Skin epidermis (tissue), 12 donors: ENCODE data around the gene SLC9A9.
"Not testable (repeated sequence)": the region's sequence is repeated elsewhere in the genome, so short reads cannot be mapped to it uniquely, and the experiment has no call there.

Source experiments
- H3K27ac ChIP-seq, 21 experiments: fragments of 200-600 bp; sonication (generic) in 11 of 21; one replicate each; pipeline ENCODE4 v1.5.0; 2020; ENCODE audit warnings: mild to moderate bottlenecking in 3 of 21, inconsistent platforms in 2 of 21, moderate library complexity in 2 of 21
- H3K4me3 ChIP-seq, 7 experiments: fragments of 200-600 bp; sonication (generic) in 2 of 7; one replicate each; pipeline ENCODE4 v1.5.0; 2020; ENCODE audit warnings: inconsistent platforms in 2 of 7, mild to moderate bottlenecking in 2 of 7, moderate library complexity in 1 of 7

SLC9A9 gene

GRCh38 chr3:143536817-143537535 is 311.3 kb downstream of the SLC9A9 start:
- Histone ChIP-seq H3K27ac (peak overlapping the region in 4 of 21 experiments; percentile 5 to 50 (median 36)), H3K4me3 (no peak overlapping the region)

GRCh38 chr3:143535994-143536784 is 312.1 kb downstream of the SLC9A9 start:
- Histone ChIP-seq H3K4me3 (no peak overlapping the region), H3K27ac (peak overlapping the region in 4 of 21 experiments; percentile 5 to 52 (median 34))

- H3K27ac ChIP-seq: no peak overlapping the region
- no peak overlapping the region for H3K4me3 ChIP-seq
These were observed 314.9 kb downstream of the SLC9A9 start for GRCh38 chr3:143533391-143533790.

- H3K4me3 ChIP-seq: no peak overlapping the region
- H3K27ac ChIP-seq: no peak overlapping the region
These were observed 316.2 kb downstream of the SLC9A9 start for GRCh38 chr3:143532091-143532490.

GRCh38 chr3:143531101-143531500 is 317.2 kb downstream of the SLC9A9 start:
- no peak overlapping the region for H3K4me3 ChIP-seq
- no peak overlapping the region for H3K27ac ChIP-seq

GRCh38 chr3:143529798-143530197 is 318.5 kb downstream of the SLC9A9 start:
- no peak overlapping the region for H3K27ac ChIP-seq
- no peak overlapping the region for H3K4me3 ChIP-seq

GRCh38 chr3:143529018-143529478 is 319.2 kb downstream of the SLC9A9 start:
- no peak overlapping the region for H3K4me3 ChIP-seq

GRCh38 chr3:143526011-143526545 is 322.2 kb downstream of the SLC9A9 start:
- H3K27ac ChIP-seq: no peak overlapping the region
- H3K4me3 ChIP-seq: no peak overlapping the region

More at GRCh38 chr3:143529018-143529478, 319.2 kb downstream of the SLC9A9 start:
- peak overlapping the region in 1 of 21 experiments; percentile 17 for H3K27ac ChIP-seq

- Histone ChIP-seq H3K27ac (no peak overlapping the region), H3K4me3 (no peak overlapping the region)
These were observed 322.9 kb downstream of the SLC9A9 start for GRCh38 chr3:143525408-143525807.

- Histone ChIP-seq H3K4me3 (no peak overlapping the region), H3K27ac (no peak overlapping the region)
These were observed 326.5 kb downstream of the SLC9A9 start for GRCh38 chr3:143521803-143522202.

GRCh38 chr3:143517131-143517530 is 331.1 kb downstream of the SLC9A9 start:
- not testable (repeated sequence) for H3K4me3 ChIP-seq, H3K27ac ChIP-seq

GRCh38 chr3:143514874-143515273 is 333.4 kb downstream of the SLC9A9 start:
- H3K27ac ChIP-seq: no peak overlapping the region

GRCh38 chr3:143514109-143514508 is 334.2 kb downstream of the SLC9A9 start:
- H3K27ac ChIP-seq: no peak overlapping the region

More at GRCh38 chr3:143514874-143515273, 333.4 kb downstream of the SLC9A9 start:
- H3K4me3 ChIP-seq: no peak overlapping the region

GRCh38 chr3:143511174-143511879 is 336.9 kb downstream of the SLC9A9 start:
- Histone ChIP-seq H3K27ac (no peak overlapping the region), H3K4me3 (no peak overlapping the region)

More at GRCh38 chr3:143514109-143514508, 334.2 kb downstream of the SLC9A9 start:
- H3K4me3 ChIP-seq: no peak overlapping the region

- no peak overlapping the region for H3K27ac ChIP-seq
- no peak overlapping the region for H3K4me3 ChIP-seq
These were observed 337.7 kb downstream of the SLC9A9 start for GRCh38 chr3:143510601-143511000.

GRCh38 chr3:143507735-143508580 is 340.3 kb downstream of the SLC9A9 start:
- Histone ChIP-seq H3K27ac (no peak overlapping the region), H3K4me3 (no peak overlapping the region)

GRCh38 chr3:143506190-143506589 is 342.1 kb downstream of the SLC9A9 start:
- Histone ChIP-seq H3K27ac (no peak overlapping the region), H3K4me3 (no peak overlapping the region)

- no peak overlapping the region for H3K27ac ChIP-seq
- H3K4me3 ChIP-seq: no peak overlapping the region
These were observed 344.9 kb downstream of the SLC9A9 start for GRCh38 chr3:143503325-143503885.

- H3K4me3 ChIP-seq: no peak overlapping the region
- H3K27ac ChIP-seq: no peak overlapping the region
These were observed 346.2 kb downstream of the SLC9A9 start for GRCh38 chr3:143502081-143502480.
